SK-N-DZ (cell line): ENCODE results near the gene RPGRIP1L.

ENCODE experiments used
- DNase-seq: peaks from one replicate; pipeline ENCODE4 v3.0.0-alpha.2; 2015; ENCODE audit warnings: low spot score

The RPGRIP1L gene

DNA sequence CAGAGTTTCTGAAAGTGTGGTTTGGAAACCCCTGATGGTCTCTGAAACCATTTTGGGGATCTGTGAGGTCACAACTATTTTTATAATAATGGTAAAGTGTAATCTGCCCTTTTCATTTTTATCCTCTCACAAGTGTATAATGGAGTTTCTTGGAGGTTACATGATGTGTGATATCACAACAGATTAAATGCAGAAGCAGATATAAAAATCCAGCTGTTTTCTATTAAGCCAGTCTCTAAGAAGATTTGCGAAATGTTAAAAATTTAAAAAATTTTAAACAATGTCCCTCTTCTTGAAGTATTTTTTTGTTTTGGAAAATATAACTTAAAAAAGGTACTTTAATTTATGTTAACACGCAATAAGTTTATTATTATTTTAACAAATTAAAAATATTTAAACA, 48.7 kb downstream of the RPGRIP1L start:
- DNase-seq = no peak

DNA sequence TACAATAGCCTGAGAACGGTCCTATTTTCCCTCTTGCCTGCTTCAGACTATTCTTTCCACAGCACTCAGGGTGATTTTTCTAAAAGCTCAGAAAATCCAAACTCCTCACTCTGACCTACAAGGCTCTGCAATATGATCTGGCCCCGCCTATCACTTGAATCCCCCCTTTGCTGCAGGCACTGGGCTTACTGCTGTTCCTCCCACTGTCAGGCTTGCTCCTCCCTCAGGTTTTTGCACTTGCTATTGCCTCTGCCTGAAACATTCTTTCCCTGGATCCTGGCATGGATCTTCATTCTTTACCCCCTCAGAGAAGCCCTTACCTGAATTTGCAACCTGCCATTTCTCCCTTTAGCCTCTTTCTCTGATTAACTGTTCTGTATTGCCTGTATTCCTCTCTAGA, 52.3 kb downstream of the RPGRIP1L start:
- no peak for DNase-seq

DNA sequence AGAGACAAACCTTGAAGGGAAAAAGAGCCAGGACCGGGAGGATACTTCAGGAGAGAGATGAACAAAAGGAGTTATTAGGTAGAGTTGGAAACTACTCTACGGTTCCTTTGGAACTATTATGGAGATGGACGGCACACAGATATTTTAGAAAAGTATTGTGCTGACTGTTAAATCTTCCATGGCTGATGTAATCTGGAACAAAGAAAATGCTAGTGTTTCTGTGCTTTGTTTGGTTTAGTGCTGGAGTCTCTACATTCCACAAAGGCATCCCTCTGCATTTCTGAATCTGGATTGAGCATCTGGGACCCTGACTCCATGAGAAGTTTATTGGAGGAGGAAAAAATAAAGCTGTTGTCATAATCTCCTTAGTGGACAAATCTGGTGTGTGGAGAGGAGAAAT, 57.2 kb downstream of the RPGRIP1L start:
- DNase-seq = no peak

DNA sequence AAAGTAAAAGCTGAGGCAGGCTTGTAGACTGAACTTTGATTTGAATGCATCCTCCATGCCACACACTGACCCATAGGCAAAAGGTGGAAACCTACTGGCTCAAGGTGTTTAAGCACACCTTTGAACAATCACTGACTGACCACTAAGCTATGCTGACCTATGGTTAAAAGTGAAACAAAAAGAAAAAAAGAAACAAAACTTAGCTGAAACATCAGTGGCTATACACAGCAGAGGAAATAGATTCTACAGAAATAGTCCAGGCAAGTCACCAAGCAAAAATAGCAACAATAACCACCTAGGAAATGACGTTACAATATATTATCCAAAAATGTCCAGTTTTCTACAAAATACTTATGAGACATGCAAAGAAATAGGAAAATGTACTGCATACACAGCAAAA, 60.2 kb downstream of the RPGRIP1L start:
- no peak for DNase-seq

DNA sequence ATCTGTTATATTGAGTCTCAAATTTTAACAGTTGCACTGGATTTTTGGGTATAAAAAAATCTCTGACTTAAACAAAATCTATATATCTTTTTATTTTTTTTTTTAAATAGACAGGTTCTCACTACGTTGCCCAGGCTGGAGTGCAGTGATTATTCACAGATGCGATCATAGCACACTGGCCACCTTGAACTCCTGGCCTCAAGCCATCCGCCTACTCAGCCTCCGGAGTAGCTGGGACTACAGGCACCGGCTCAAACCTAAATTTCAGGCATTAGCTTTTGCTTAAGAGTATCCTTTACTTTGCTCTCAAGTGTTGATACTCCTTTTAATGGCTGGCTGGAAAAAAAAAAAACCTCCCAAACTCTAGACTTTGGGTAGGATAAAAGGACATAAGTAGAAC, 61.6 kb downstream of the RPGRIP1L start:
- DNase-seq = no peak

DNA sequence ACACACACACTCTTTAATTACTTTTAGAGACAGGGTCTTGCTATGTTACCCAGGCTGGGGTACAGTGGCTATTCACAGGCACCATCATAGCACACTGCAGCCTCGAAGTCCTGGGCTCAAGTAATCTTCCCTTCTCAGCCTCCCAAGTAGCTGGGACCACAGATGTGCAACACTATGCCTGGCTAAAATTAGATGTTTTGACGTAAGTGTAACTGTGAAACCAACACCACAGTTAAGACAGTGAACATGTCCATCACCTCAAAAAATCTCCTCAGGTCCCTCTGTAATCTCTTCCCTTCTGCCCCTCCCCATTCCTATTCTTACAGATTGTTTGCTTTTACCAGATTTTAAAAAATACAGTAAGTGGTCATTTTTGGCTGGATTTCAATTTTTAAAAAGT, 66.7 kb downstream of the RPGRIP1L start:
- no peak for DNase-seq

DNA sequence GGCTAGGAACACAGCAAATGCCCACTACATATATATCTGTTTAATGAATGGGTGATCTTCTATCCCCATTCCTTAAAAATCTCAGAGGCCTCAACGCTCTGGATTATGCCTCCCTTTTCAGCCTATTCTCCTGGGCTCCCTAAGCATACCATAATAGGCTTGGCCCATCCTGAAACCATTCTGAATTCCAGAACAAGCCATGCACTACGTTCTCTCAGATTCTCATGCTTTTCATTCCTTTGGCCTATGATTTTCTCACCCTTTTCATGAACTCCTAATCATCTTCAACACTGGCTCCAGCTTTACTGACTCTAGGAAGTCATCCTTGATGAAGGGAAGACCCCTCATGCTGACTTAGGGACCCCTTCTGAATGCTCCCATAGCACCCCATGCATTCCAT, 71.1 kb downstream of the RPGRIP1L start:
- DNase-seq = no peak

DNA sequence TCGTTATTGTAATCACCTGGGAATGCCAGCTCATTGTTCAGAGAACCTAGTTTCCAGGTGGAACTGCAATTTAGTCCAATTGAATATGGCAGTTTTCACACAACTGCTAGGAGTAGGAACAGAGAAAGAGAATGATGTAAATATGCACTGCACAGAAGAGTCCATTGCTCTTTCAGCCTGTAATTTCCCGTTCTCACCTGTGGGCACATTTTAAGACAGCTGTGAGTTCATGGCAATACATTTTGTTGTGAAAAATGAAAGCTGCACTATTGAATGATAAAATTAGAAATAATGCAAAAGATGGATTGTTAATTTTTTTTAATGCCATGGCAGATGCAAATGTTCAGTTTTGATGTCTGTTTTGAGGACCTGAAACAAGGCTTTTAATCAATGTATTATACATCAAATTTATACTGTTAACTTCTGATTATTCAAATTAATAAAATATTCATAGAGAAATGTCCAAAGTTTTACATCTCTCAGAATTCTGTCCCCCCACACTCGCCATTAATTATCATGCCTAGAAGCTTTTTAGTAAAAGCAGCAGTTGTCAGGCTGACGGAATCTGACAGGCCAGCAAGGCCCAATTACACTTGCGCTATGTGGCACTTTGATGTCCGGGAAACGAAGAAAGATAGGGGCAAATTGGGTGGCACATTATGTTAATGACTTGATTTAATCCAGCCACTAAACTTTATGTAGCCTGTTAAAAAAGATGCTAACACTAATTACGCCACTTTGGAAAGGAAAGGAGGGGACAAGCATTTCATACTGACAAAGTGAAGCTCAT, 72.2 kb downstream of the RPGRIP1L start:
- no peak for DNase-seq

DNA sequence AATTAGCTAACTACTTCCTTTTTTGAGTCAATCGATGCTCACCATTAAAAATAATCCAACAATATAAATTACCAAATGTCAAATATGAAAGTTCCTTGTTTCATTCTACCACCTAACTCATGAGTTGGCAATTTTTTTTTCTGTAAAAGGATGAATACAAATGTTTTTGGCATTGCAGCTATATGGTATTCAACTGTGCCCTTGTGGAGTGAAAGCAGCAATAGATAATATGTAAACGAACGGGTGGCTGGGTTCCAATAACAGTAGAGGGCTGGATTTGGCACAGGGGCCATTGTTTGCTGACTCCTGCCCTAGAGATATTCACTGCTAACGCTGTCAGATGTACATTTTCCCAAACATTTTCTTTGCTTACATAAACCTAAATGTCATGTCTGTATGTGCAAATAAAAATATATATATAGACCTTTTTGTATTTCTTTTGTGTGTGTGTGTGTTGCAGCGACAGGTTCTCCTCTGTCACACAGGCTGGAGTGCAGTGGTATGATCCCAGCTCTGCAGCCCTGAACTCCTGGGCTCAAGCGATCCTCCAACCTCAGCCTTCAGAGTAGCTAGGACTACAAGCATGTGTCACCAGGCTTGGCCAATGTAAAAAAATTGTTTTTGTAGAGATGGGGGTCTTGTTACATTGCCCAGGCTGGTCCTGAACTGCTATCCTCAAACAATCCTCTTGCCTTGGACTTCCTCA, 73.9 kb downstream of the RPGRIP1L start:
- no peak for DNase-seq

DNA sequence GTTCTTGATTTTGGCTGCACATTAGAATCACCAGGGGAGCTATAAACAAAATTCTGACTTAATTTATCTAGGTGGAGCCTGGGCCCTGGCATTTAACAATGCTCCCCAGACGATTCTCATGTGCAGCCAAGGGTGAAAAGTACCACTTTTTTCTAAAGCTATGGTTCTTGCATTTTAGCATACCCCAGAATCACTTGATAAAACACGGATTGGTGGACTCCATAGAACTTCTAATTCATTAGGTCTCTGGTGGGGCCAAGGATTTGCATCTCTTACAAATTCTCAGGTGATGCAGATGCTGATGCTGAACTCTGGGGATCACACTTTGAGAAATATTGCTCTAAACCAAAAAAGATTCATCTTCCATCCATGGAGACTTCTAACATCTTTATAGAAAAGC, 74.5 kb downstream of the RPGRIP1L start:
- DNase-seq = no peak

DNA sequence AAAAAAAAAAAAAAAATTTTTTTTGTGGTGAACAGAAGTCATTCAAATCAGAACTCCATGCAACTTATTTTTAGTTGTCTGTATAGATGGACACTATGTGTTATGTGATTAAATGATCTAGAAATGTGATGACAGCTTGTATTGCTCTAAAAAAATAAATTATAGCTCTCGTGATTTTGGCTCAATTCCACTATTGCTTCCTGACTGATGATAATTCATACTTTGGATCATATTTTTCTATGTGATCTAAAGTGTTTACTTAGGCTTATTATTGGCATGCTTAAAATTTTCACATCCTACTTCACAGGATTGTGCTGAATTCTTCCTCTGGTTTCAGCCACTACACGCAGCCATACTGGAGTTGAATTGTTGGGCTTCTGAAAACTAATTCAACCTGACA, 76.8 kb downstream of the RPGRIP1L start:
- no peak for DNase-seq

DNA sequence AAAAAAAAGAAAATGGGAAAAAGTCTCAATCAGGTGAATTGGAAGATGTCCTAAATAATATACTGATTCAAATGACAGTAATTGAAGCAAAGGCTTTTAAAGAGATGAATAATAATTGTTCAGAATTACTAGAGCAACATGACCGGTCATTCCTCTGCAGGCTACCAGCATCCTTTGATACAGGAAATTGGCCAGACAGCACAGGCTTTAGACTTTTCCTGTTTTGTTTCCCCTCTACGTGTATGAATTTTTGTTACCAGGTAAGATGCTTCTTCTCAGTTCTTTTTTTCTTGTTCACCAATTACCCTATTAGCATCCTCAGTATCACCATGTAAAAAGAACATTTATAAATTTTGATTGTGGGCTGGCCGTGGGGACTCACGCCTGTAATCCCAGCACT, 77.5 kb downstream of the RPGRIP1L start:
- no peak for DNase-seq

DNA sequence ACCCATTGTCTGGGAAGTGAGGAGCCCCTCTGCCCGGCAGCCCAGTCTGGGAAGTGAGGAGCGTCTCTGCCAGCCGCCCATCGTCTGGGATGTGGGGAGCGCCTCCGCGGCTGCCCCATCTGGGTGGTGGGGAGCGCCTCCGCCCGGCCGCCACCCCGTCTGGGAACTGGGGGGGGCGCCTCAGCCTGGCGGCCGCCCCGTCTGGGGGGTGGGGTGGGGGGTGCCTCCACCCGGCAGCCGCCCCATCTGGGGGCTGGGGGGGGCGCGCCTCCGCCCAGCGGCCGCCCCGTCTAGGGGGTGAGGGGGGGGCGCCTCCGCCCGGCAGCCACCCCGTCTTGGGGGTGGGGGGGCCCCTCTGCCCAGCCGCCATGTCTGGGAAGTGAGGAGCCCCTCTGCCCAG, 78.4 kb downstream of the RPGRIP1L start:
- no peak for DNase-seq

DNA sequence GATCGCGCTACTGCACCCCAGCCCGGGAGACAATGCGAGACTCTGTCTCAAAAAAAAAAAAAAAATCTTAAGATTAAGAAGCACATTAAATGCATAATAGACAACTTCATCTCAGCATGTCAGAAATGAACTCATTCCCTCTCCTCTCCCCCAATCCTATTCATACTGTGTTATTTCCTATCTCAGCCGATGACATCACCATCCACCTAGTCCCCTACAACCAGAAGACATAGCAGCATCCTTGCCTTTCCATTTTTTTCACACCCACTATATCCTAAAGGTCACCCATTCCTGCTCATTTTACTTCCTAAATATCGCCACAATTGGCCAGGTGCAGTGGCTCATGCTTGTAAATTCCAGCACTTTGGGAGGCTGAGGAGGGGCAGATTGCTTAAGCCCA, 81.3 kb downstream of the RPGRIP1L start:
- no peak for DNase-seq

DNA sequence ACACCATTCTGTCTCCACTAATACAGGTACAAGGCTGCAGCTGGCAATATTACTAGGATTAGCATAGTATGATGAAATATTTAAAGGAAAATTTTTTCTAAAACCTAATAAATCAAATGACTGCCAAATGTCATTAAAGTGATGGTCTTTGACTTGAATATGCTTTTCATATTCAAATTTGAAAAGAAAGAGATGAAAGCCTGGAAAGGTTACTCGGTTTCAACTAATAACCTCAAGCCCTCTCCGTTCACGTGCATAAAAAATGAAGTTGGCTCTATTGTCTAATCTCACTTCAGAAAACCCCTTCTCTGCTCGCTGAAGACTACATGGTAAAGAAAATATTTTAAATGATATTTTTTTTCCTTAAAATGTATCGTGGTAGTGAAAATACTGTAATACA, 83.2 kb downstream of the RPGRIP1L start:
- no peak for DNase-seq

DNA sequence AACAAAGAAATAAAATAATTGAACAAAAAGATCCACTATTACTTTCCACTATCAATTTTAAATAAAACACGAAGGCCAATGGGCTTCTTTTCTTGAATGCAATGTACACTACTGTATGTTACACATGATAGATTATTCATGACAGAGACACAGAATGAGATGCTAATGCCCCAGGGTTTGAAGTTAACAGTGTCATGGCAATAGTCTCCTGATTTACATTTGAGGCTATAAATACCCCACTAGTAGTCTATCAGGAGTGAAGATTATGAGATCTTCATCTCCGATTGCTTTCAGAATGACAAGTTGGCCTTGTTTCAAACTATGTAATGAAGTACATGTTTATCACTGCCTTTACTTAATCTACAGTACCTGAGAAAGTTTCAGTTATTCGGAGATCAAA, 84.4 kb downstream of the RPGRIP1L start:
- DNase-seq = no peak

DNA sequence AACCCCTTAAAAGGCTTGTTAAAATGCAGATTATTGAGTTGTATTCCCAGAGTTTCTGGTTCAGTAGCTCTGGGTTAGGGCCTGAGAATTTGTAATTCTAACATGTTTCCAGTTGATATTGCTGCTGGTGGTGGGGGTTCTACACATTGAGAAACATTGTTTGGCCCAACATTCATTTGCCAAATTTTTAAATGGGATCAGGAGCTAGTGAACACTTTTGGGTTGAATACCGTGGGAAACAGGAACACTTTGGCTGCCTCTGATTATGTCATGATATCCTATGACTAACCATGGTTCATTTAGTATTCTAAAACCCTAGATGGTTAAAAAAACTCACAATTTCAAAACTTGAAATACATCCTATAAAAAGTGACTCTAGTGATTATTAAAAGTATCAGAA, 89.3 kb downstream of the RPGRIP1L start:
- DNase-seq = no peak

DNA sequence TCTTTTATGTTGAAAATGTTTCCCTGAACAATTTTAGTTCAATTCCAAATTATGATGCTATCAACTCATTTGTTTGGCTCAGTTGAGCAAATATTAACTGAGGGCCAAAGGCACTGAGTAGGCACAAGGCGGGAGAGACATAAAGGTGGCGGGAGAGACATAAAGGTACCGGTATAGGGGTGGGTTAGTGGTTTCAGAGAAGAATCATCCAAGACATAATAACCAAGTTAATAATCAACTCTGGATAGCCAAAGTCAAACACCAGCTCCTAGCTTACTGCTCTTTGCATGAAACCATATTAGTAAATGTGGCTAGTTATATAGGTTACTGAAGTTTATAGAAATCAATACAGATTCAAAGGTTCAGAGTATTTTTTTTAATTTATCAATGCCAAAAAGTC, 91.7 kb downstream of the RPGRIP1L start:
- no peak for DNase-seq

DNA sequence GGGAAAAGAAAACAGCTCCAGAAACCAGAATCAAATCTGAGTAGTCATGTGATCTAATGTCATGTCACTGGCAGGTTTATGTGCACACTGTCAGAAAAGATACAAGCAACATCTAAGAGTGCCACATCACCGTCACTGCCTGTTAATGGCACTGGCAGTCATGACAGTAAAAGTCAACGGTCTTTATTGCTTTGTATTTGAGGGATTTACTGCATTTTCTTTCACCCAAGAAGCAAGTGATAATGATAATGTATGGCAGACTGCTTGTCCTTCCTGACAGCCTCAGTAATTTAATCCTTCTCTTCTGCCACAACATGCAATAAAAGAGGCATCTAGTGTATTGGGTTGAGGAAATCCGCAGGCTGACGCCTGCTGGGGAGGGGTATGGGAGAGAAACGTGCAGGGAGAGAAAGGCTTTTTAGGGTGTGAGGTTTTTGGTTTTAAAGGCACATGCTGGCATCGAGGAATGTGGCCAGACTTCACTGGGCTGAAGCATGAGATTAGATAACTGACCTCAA, 92.4 kb downstream of the RPGRIP1L start:
- DNase-seq = no peak

DNA sequence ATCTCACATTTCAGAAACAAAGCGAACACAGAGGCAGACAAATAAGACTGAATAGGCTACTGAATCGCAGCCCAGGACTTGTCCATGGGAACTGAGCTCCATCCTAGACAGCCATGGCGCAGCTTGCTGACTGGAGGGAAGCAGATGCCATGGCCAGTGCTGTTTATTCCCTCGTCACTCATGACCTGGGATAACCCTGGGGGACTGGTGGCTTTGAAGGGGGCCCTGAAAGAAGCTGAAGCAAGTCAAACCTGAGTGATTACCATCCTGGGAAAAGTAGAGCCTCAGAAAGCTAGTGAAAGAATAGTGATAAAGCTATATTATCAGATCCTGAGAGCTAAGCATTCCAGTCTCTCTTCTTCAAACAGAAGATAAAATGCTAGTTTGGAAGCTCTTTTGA, 94.1 kb downstream of the RPGRIP1L start:
- DNase-seq = no peak

DNA sequence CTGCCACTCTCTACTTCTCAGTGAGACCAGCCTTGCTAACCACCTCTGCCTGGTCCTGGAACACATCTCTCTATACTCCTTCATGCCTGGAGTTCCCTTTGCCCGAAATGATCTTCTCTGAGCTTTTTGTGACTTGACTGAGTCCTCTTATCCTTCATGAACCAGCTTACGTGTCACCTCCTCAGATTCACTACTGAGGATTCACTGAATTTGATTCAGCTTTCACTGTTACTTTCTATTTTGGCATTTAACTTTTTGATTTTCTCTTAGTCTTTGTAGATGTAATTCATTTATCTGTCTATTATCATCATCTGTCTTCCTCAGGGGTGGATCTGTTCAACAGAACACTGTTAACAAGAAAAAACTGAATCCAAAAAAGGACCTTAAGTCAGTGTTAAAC, 95.6 kb downstream of the RPGRIP1L start:
- DNase-seq = no peak

DNA sequence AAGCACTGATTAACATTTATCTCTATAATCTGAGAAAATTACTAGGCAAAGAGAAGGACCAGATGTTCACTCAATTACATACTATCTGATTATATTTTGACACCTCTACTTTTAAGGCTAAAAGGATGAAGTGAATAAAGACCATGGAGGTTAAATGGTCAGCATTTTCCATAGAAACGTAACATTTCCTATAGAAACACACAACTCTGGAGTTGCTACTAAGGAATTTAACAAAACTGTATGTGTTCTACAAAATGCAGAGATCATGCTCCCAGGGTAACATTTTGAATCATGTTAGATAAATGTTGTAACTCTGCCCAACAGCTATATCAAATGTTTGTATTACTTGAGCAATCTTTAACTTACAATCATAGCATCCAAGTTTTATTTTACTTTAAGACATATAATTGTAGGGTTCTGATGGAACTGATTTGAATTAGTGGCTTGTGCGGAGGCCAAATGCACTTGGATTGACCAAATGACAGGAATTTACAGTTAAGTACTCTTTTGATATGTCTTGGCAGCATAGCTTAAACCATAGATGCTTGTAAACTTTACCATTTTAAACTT, 97.7 kb downstream of the RPGRIP1L start:
- DNase-seq = no peak

DNA sequence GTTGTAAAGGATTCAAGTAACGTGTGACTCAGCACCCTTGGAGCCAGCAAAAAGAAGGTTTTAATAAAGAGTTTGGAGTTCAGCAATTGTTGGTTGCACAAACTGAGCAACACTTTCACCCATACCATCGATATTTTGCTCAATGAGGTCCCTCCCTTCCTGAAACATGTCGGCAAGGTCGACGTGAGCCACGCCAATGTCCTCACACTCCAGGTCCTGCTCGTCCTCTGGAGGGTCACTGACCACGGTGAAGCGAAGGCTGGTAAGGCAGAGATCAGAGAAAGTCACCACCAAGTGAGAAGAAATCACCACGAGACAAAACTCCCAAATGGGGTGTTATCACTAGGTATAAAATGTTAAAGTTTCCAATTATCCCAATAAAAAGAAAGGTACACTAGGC, 98.3 kb downstream of the RPGRIP1L start:
- DNase-seq = no peak
